Measurements from ENCODE around the gene SP140L. TPM values are rescaled to one million over a fixed set of nuclear protein-coding genes. Genes with fewer than 3 reads are reported as not detected.

Gene SP140L
- total RNA-seq, 4 donors from 2014 or later: 6.5 to 18.6 (median 8.4) TPM

GRCh38 chr2:230410861-230411569 lies 84.0 kb downstream of the SP140L start:
- Histone ChIP-seq H3K9me3 (no peaks in the 10 kb centered on the region), H3K27ac (peak overlapping the region; percentile 74 to 89 (median 85)), H3K36me3 (no peaks in the 10 kb centered on the region), H3K4me1 (peaks cover 12 to 28% of the 10 kb centered on the region in 2 donors), H3K4me3 (replicated peaks in 1 of 3) (peak overlapping the region; percentile 23 to 50 (median 35)), H3K27me3 (no peaks in the 10 kb centered on the region)
- whole genome bisulfite sequencing, 2 donors: 38 to 42% methylated on average over 15 to 16 of the region's 16 CpGs
- no peak for TF ChIP-seq CTCF (IDR thresholded peaks at IDR 0.05)
- no peak for TF ChIP-seq POLR2A (IDR thresholded peaks at IDR 0.05)
- intact Hi-C loops (cut with DNase I): no loop called here
- DNase-seq: no peak

DNA sequence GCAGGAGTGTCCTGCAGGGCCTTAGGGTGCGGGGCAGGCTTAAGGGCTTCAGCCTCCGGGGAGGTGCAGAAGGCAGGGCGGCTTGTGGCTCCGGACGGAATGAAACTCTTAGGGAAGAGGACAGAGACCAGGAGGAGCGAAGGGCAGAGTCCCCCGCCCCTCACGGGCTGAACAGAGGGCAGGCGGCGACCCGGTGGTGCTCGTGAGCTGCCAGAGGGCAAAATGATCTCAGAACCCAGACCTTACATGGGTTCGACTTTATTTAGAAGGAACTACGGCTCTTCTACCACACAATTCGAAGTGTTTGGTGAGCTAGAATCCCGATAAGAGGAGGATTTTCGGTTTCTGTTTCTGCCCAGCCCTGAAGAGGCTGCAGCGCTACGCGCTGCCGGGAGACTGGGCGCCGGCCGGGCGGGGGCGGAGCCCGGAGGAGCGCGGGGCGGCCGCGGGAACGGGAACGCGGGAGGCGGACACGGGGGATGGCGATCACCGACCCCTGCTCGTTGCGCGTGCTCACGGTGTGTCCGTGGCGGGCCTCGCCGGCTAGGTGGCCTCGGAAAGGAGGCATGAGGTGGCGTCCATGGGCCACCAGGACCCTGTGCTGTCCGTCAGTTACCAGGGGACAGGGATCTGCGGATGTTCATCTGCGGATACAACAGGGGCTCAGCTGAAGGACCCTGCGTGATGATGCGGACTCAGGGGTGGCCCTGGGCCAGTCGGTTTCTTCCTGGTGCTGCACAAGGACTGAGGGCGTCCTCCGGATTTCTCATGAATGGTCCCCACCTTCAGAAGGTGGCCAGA lies 84.8 kb downstream of the SP140L start:
- peaks cover 12 to 28% of the 10 kb centered on the region in 2 donors for H3K4me1 ChIP-seq
- TF ChIP-seq CTCF (IDR thresholded peaks at IDR 0.05) (no peak), POLR2A (IDR thresholded peaks at IDR 0.05) (no peak)
- intact Hi-C loops (cut with DNase I): no loop called here
- peak overlapping the region; percentile 23 to 50 (median 35) for H3K4me3 ChIP-seq (replicated peaks in 1 of 3)
- 2 to 10% methylated on average over 12 to 49 of the region's 57 CpGs for WGBS, 2 donors
- peak; percentile 56 to 58 for DNase-seq
- peak overlapping the region; percentile 74 to 89 (median 85) for H3K27ac ChIP-seq
- no peaks in the 10 kb centered on the region for H3K9me3 ChIP-seq
- no peaks in the 10 kb centered on the region for H3K27me3 ChIP-seq
- H3K36me3 ChIP-seq: no peaks in the 10 kb centered on the region

DNA sequence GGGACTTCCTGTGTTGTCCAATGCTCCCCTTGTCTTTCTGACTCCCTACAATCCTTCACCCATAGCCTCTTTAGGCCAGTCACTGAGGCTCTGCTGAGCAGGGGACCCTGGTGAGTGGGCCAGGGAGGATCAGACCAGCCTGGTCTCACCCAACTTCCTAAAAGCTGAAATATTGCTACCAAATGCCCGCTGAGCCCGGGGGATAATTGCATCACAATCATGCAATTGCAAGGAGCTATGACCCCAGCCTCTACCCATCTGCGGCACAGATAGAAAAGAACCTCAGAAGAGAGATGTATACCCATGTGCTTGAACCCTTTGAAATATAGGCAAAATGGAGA lies 85.3 kb downstream of the SP140L start:
- H3K9me3 ChIP-seq: no peaks in the 10 kb centered on the region
- H3K36me3 ChIP-seq: no peaks in the 10 kb centered on the region
- H3K27me3 ChIP-seq: no peaks in the 10 kb centered on the region
- H3K27ac ChIP-seq: peak overlapping the region; percentile 74 to 89 (median 85)
- peaks cover 12 to 30% of the 10 kb centered on the region in 2 donors for H3K4me1 ChIP-seq
- intact Hi-C loops (cut with DNase I): no loop called here
- peak overlapping the region in 1 of 3 donors; percentile 50 for H3K4me3 ChIP-seq (replicated peaks in 1 of 3)
- TF ChIP-seq CTCF (IDR thresholded peaks at IDR 0.05) (no peak), POLR2A (IDR thresholded peaks at IDR 0.05) (no peak)
- 97 to 98% methylated on average over 3 of the region's 3 CpGs for WGBS, 2 donors
- no peak for DNase-seq

DNA sequence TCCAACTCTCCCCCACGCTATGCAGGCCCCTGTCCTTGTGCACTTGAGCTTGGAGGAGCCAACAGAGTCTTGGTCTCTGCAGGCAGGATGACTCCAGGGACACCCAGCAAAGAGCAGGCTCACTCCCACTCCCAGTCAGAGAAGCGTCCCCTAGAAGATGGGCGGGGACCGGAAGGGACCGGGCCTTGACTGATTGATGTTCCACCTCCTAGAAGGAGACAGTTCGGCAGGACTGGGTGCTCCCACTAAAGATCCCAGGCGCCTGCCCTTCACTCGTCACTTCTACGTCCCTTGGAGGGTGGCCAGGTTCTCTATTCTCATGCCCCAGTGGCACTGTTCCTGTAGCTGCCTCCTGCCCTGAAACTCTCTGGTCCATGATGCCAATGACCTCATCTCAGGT lies 85.9 kb downstream of the SP140L start:
- 88 to 100% methylated on average over 5 to 9 of the region's 9 CpGs for WGBS, 2 donors
- DNase-seq: no peak
- no peak overlapping the region for H3K4me3 ChIP-seq (replicated peaks in 1 of 3)
- no peak overlapping the region for H3K27ac ChIP-seq
- H3K9me3 ChIP-seq: no peaks in the 10 kb centered on the region
- no peaks in the 10 kb centered on the region for H3K27me3 ChIP-seq
- no peaks in the 10 kb centered on the region for H3K36me3 ChIP-seq
- intact Hi-C loops (cut with DNase I): no loop called here
- H3K4me1 ChIP-seq: peaks cover 12 to 34% of the 10 kb centered on the region in 2 donors
- TF ChIP-seq POLR2A (IDR thresholded peaks at IDR 0.05): no peak
- no peak for TF ChIP-seq CTCF (IDR thresholded peaks at IDR 0.05)

- H3K4me3 ChIP-seq (replicated peaks in 1 of 3): no peak overlapping the region
- intact Hi-C loops (cut with DNase I): no loop called here
- no peak overlapping the region for H3K27ac ChIP-seq
- H3K27me3 ChIP-seq: no peaks in the 10 kb centered on the region
- WGBS, 2 donors: 96 to 100% methylated on average over 3 of the region's 3 CpGs
- no peaks in the 10 kb centered on the region for H3K9me3 ChIP-seq
- peaks cover 15 to 40% of the 10 kb centered on the region in 2 donors for H3K4me1 ChIP-seq
- no peaks in the 10 kb centered on the region for H3K36me3 ChIP-seq
- TF ChIP-seq CTCF (IDR thresholded peaks at IDR 0.05): no peak
- TF ChIP-seq POLR2A (IDR thresholded peaks at IDR 0.05): no peak
- DNase-seq: no peak
These were observed 86.5 kb downstream of the SP140L start for GRCh38 chr2:230413479-230413878.

All from thyroid gland (tissue), 4 donors.